Ishikawa (cell line): ENCODE results near the gene DNTT.

ENCODE experiments used
- CEBPB ChIP-seq: IDR thresholded peaks from 2 replicates; pipeline ENCODE4 v1.6.1; 2012
- CREB1 ChIP-seq: IDR thresholded peaks from 2 replicates; pipeline ENCODE4 v1.6.1; 2012; ENCODE audit warnings: low read depth
- EGR1 ChIP-seq: IDR thresholded peaks from 2 replicates; pipeline ENCODE4 v1.6.1; 2012
- EP300 ChIP-seq: IDR thresholded peaks from 2 replicates; pipeline ENCODE4 v1.6.1; 2012; ENCODE audit warnings: borderline replicate concordance
- RAD21 ChIP-seq: IDR thresholded peaks from 2 replicates; pipeline ENCODE4 v1.6.1; 2012; ENCODE audit warnings: low read depth
- TAF1 ChIP-seq: IDR thresholded peaks from 2 replicates; pipeline ENCODE4 v1.6.1; 2012; ENCODE audit warnings: low read depth, mild to moderate bottlenecking
- TCF12 ChIP-seq: IDR thresholded peaks from 2 replicates; pipeline ENCODE4 v1.6.1; 2012; ENCODE audit warnings: low read depth
- TEAD4 ChIP-seq: IDR thresholded peaks from 2 replicates; pipeline ENCODE4 v1.6.1; 2012
- YY1 ChIP-seq: IDR thresholded peaks from 2 replicates; pipeline ENCODE4 v1.6.1; 2012; ENCODE audit warnings: low read depth
- ZBTB7A ChIP-seq: IDR thresholded peaks from 2 replicates; pipeline ENCODE4 v1.6.1; 2012; ENCODE audit warnings: low read depth
- TF ChIP-seq, protein P1 (sequence below): IDR thresholded peaks from 2 replicates; pipeline ENCODE4 v1.6.1; 2012
- TF ChIP-seq, protein P2 (sequence below): IDR thresholded peaks from 2 replicates; pipeline ENCODE4 v1.6.1; 2012; ENCODE audit warnings: low read depth, mild to moderate bottlenecking
- TF ChIP-seq, protein P3 (sequence below): IDR thresholded peaks from 2 replicates; pipeline ENCODE4 v1.6.1; 2012

DNA sequence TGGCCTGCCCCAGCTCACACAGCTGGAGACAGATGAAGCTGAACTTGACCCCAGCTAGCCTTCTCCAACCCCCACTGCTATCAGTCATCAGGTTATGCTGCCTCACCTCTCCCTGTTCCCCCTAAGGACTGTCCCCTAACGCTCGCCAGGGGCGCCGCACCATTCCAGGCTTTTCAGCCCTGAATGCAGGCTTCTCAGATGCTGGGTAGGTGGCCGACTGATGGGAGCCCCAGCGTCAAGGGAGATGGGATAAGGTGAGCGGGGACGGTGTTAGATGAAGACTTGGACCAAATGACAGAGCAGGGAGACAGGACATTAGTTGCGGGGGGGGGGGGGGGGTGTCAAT, 70.4 kb downstream of the DNTT start:
- TF ChIP-seq EP300, result no peak
- TF ChIP-seq, protein P1, sequence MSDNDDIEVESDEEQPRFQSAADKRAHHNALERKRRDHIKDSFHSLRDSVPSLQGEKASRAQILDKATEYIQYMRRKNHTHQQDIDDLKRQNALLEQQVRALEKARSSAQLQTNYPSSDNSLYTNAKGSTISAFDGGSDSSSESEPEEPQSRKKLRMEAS, result no peak
- TF ChIP-seq TAF1, result no peak
- no peak for TF ChIP-seq YY1
- no peak for TF ChIP-seq RAD21
- no peak for TF ChIP-seq CREB1
- TF ChIP-seq CEBPB, result no peak
- TF ChIP-seq, protein P2, sequence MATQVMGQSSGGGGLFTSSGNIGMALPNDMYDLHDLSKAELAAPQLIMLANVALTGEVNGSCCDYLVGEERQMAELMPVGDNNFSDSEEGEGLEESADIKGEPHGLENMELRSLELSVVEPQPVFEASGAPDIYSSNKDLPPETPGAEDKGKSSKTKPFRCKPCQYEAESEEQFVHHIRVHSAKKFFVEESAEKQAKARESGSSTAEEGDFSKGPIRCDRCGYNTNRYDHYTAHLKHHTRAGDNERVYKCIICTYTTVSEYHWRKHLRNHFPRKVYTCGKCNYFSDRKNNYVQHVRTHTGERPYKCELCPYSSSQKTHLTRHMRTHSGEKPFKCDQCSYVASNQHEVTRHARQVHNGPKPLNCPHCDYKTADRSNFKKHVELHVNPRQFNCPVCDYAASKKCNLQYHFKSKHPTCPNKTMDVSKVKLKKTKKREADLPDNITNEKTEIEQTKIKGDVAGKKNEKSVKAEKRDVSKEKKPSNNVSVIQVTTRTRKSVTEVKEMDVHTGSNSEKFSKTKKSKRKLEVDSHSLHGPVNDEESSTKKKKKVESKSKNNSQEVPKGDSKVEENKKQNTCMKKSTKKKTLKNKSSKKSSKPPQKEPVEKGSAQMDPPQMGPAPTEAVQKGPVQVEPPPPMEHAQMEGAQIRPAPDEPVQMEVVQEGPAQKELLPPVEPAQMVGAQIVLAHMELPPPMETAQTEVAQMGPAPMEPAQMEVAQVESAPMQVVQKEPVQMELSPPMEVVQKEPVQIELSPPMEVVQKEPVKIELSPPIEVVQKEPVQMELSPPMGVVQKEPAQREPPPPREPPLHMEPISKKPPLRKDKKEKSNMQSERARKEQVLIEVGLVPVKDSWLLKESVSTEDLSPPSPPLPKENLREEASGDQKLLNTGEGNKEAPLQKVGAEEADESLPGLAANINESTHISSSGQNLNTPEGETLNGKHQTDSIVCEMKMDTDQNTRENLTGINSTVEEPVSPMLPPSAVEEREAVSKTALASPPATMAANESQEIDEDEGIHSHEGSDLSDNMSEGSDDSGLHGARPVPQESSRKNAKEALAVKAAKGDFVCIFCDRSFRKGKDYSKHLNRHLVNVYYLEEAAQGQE, result no peak
- no peak for TF ChIP-seq EGR1
- no peak for TF ChIP-seq TEAD4
- no peak for TF ChIP-seq TCF12
- TF ChIP-seq, protein P3, sequence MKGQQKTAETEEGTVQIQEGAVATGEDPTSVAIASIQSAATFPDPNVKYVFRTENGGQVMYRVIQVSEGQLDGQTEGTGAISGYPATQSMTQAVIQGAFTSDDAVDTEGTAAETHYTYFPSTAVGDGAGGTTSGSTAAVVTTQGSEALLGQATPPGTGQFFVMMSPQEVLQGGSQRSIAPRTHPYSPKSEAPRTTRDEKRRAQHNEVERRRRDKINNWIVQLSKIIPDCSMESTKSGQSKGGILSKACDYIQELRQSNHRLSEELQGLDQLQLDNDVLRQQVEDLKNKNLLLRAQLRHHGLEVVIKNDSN, result no peak
- TF ChIP-seq ZBTB7A, result no peak
